Breast epithelium (tissue), 3 donors: ENCODE data around the gene GAS7.

ENCODE experiments used
- POLR2A ChIP-seq: fragments of 450-650 bp; IDR thresholded peaks from one replicate; pipeline ENCODE4 v1.6.1; 2016; ENCODE audit warnings: antibody characterized with exemption, mild to moderate bottlenecking, moderate library complexity
- TF ChIP-seq, protein P1 (sequence below), 3 donors: fragments of 450-650 bp; IDR thresholded peaks; one replicate each; pipeline ENCODE4 v1.5.1; 2016 to 2017; ENCODE audit warnings: antibody characterized with exemption in 3 of 3, mild to moderate bottlenecking in 3 of 3, moderate library complexity in 3 of 3

DNA sequence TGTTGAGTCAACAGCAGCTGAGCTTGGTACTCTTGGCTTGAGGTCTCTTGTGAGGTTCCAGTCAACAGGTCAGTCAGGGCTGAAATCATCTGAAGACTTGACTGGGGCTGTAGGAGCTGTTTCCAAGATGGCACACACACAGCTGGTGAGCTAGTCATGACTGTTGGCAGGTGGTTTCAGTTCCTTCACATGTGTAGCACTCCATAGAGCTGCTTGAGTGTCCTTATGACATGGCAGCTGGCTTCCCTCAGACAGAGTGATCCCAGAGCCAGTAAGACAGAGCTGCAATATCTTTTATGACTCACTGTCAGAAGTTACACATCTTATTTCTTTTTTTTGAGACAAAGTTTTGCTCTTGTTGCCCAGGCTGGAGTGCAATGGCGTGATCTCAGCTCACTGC lies 19.5 kb upstream of the GAS7 start:
- TF ChIP-seq, protein P1, sequence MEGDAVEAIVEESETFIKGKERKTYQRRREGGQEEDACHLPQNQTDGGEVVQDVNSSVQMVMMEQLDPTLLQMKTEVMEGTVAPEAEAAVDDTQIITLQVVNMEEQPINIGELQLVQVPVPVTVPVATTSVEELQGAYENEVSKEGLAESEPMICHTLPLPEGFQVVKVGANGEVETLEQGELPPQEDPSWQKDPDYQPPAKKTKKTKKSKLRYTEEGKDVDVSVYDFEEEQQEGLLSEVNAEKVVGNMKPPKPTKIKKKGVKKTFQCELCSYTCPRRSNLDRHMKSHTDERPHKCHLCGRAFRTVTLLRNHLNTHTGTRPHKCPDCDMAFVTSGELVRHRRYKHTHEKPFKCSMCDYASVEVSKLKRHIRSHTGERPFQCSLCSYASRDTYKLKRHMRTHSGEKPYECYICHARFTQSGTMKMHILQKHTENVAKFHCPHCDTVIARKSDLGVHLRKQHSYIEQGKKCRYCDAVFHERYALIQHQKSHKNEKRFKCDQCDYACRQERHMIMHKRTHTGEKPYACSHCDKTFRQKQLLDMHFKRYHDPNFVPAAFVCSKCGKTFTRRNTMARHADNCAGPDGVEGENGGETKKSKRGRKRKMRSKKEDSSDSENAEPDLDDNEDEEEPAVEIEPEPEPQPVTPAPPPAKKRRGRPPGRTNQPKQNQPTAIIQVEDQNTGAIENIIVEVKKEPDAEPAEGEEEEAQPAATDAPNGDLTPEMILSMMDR (IDR thresholded peaks at IDR 0.05), result no peak
- TF ChIP-seq POLR2A, result no peak
